ACHN (cell line): Measurements from ENCODE around the gene SIPA1L3.
"Not testable (repeated sequence)": the region's sequence is repeated elsewhere in the genome, so short reads cannot be mapped to it uniquely, and the experiment has no call there.

Source experiments
- DNase-seq: peaks from one replicate; pipeline ENCODE4 v3.0.0-alpha.2; 2015
- in situ Hi-C: cut with HindIII; loops from 2 replicates; pipeline ENCODE4 v1.10.0; 2017; ENCODE audit warnings: low sequenced_read_pairs, low pct_ligation_motif_present, low pct_unique_long_range_greater_than_20kb

SIPA1L3 gene

GRCh38 chr19:38028913-38029510, 122.0 kb downstream of the SIPA1L3 start:
- in situ Hi-C loops, result no loop called here
- DNase-seq, result no peak

- DNase-seq, in situ Hi-C loops: not testable (repeated sequence)
Measured at GRCh38 chr19:38030001-38030400, 123.0 kb downstream of the SIPA1L3 start.

- DNase-seq, result no peak
Measured at GRCh38 chr19:38030686-38031422, 123.8 kb downstream of the SIPA1L3 start.

GRCh38 chr19:38031423-38031770, 124.4 kb downstream of the SIPA1L3 start:
- no peak for DNase-seq
- in situ Hi-C loops, result no loop called here

More at GRCh38 chr19:38030686-38031422, 123.8 kb downstream of the SIPA1L3 start:
- in situ Hi-C loops, result no loop called here

GRCh38 chr19:38032151-38032550, 125.1 kb downstream of the SIPA1L3 start:
- DNase-seq, result no peak
- in situ Hi-C loops, result no loop called here

GRCh38 chr19:38032951-38033350, 125.9 kb downstream of the SIPA1L3 start:
- in situ Hi-C loops, result no loop called here
- DNase-seq, result no peak

- no peak for DNase-seq
- in situ Hi-C loops, result no loop called here
Measured at GRCh38 chr19:38033658-38034491, 126.9 kb downstream of the SIPA1L3 start.

GRCh38 chr19:38034492-38034860, 127.5 kb downstream of the SIPA1L3 start:
- no peak for DNase-seq
- in situ Hi-C loops, result no loop called here

GRCh38 chr19:38035515-38036495, 128.8 kb downstream of the SIPA1L3 start:
- DNase-seq, result peak; percentile 17
- in situ Hi-C loops, result no loop called here

GRCh38 chr19:38036707-38037611, 130.0 kb downstream of the SIPA1L3 start:
- DNase-seq, result no peak
- in situ Hi-C loops, result no loop called here

GRCh38 chr19:38039966-38040365, 133.0 kb downstream of the SIPA1L3 start:
- no peak for DNase-seq
- in situ Hi-C loops, result no loop called here

GRCh38 chr19:38042132-38042531, 135.1 kb downstream of the SIPA1L3 start:
- in situ Hi-C loops, result no loop called here
- no peak for DNase-seq

GRCh38 chr19:38043649-38044144, 136.7 kb downstream of the SIPA1L3 start:
- DNase-seq, result no peak
- in situ Hi-C loops, result no loop called here

GRCh38 chr19:38044267-38045111, 137.5 kb downstream of the SIPA1L3 start:
- in situ Hi-C loops, result no loop called here
- DNase-seq, result no peak

GRCh38 chr19:38045554-38046253, 138.7 kb downstream of the SIPA1L3 start:
- DNase-seq, result no peak

More at GRCh38 chr19:38045554-38046253, 138.7 kb downstream of the SIPA1L3 start:
- in situ Hi-C loops, result no loop called here
